Measurements from ENCODE around the gene ARFGEF2.
"Not testable (repeated sequence)": the region's sequence is repeated elsewhere in the genome, so short reads cannot be mapped to it uniquely, and the experiment has no call there.

ARFGEF2 gene

DNA sequence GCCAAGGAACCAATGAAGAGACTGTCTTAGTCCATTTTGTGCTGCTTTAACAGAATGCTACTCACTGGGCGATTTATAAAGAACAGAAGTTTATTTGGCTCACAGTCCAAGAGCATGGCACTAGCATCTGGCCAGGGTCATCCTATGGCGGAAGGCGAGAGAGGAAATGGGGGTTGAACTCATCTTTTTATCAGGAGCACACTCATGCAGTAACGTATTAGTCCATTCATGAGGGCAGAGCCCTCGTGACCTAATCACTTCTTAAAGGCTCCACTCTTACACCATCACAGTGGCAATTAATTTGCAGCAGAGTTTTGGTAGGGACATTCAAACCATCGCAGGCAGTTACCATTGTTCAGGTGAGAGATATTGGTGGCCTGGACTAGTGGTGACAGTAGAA, 8.5 kb downstream of the ARFGEF2 start:
- DNase-seq, result no peak

DNA sequence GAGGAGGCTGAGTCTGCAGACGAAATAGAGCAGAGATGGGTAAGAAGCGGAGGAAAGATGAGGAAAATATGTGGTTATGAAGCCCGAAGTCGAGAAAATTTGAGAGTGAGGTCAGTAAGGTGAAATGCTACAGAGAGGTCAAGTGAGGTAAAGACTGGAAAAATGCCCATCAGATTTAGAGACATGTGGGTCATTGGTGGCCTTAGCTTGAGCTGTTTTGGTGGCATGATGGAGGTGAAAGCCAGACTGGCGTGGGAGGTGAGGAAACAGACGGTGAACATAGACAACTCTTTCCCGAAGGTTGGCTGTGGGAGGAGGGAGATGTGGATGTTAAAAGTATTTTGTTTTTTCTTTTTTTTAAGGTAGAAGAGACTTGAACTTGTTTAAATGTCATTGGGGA, 9.4 kb downstream of the ARFGEF2 start:
- DNase-seq, result no peak

DNA sequence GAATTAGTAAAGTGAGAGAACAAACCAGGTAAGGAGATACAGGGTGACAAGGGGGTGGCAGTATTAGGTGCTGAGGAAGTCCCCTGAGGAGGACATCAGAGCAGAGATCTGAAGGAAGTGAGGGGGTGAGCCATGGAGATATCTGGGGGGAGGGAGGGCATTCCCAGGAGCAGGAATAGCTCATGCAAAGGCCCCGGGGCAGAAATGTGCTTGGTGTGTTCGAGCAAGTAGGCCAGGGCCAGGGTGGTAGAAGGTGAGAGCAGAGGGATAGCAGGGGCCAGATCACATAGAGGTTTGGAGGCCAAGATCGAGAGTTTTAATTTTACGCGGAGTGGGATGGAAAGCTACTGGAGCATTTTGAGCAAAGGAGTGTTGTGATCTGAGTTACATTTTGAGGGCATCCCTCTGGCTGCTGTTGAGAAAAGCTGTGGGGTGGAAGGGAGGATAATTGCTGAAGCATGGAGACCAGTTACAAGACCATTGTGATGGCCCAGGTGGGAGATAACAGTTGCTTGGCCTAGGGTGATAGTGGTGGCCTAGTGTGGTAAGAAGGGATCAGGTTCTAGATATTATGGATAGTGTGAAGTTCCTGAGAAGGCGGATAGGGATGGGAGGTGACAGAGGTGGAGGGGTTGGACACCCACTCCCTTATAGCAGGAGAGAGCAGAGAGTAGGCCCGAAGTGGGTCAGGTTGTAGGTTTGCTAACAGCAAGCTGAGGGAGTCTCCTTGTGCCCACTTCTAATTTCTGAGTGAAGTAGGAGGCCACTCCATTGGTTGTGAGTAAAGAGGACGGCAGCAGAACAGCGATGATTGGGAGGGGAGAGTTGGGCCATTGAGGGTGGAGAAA, 10.2 kb downstream of the ARFGEF2 start:
- no peak for DNase-seq

DNA sequence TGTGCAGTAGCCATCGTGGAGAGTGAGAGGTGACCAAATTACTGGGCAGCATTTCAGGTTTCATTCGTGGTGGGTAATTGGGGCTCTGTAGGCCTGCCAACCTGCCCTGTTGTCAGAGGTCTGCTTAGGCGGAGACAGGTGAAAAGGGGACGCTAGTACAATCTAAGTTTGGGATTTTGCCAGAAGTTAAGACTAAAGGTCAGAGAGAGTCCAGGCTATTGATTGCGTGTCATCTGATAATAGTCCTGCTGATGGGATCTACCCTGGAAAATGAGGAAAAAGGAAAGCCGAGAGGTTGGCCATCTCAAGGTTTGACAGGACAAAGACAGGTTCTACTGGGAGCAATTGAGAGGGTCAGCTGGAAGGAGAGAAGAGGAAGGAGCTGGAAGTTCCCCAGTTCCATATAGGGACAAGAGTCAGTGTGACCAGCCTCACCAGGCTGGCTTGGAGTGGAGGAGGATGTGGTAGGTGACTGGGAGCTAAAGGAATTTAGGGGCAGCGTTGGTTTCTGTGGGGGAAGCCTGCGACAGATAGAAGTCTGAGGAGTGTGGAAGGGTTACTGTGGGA, 10.9 kb downstream of the ARFGEF2 start:
- DNase-seq, result no peak

DNA sequence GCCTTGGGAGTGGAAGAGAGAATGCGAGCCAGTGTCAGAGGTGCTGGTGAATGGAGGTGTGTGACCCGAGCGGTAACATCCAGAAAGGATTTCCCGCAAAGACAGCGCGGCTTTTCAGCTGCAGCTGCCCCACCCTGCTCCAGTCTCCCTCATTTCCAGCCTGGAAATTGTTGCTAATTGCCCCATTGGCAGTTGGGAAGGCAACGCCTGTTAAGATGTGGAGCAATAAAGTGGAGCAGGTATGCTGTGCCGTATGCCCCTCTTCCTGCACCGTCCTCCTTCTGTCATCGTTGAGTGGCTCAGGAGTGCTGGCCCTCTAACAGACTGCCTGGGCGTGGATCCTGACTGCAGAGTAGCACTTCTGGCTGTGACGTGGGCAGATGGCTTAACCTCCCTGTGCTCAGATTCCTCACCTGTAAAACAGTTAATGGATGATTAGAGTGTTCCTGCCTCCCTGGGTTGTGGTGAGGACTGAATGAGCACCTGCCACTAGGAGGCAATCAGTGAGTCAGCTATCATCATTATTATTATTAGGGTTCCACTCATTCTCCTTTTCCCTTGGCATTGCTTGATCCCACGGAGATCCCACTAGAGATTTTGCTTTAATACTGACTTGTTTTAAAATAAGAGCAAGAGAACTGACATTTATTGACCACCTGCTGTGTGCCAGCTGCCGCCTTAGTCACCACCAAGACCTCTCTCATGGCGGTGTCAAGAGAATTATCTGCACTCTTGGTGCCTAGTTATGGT, 11.7 kb downstream of the ARFGEF2 start:
- no peak for DNase-seq

DNA sequence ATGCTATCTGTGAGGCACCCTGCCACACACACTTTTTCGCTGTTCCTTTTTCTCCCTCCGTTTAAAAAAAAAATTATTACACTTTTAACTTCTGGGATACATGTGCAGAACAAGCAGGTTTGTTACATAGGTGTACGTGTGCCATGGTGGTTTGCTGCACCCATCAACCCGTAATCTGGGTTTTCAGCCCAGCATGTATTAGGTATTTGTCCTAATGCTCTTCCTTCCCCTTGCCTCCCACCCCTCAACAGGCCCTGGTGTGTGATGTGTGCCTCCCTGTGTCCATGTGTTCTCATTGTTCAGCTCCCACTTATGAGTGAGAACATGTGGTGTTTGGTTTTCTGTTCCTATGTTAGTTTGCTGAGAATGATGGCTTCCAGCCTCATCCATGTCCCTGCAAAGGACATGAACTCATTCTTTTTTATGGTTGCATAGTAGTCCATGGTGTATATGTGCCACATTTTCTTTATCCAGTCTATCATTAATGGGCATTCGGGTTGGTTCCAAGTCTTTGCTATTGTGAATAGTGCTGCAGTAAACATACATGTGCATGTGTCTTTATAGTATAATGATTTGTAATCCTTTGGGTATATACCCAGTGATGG, 12.9 kb downstream of the ARFGEF2 start:
- not testable (repeated sequence) for DNase-seq

DNA sequence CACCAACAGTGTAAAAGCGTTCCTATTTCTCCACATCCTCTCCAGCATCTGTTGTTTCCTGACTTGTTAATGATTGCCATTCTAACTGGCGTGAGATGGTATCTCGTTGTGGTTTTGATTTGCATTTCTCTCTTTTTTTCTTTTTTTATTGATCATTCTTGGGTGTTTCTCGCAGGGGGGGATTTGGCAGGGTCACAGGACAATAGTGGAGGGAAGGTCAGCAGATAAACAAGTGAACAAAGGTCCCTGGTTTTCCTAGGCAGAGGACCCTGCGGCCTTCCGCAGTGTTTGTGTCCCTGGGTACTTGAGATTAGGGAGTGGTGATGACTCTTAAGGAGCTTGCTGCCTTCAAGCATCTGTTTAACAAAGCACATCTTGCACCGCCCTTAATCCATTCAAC, 13.5 kb downstream of the ARFGEF2 start:
- not testable (repeated sequence) for DNase-seq

DNA sequence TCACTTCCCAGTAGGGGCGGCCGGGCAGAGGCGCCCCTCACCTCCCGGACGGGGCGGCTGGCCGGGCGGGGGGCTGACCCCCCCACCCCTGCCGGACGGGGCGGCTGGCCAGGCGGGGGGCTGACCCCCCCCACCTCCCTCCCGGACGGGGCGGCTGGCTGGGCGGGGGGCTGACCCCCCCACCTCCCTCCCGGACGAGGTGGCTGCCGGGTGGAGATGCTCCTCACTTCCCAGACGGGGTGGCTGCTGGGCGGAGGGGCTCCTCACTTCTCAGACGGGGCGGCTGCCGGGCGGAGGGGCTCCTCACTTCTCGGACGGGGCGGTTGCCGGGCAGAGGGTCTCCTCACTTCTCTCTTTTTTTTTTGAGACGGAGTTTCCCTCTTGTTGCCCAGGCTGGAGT, 14.7 kb downstream of the ARFGEF2 start:
- not testable (repeated sequence) for DNase-seq

DNA sequence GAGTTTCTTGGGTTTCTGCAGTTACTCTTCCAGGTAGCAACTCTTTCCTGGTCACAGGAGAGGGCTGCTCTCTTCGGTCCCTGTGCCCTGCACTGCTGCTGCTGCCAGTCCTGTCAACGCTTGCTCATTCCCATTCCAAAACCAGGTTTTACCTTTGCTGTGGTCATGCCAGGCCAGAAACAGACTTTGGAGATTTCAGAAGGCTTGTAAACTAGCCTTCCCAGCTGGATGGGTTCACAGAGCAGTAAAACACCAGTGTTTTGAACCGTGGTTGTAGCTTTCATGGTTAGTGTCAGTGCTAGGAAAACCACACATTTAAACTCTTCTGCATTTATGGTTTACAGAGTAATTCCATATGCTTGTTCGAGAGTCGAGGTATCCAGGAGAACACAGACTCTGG, 16.2 kb downstream of the ARFGEF2 start:
- no peak for DNase-seq

DNA sequence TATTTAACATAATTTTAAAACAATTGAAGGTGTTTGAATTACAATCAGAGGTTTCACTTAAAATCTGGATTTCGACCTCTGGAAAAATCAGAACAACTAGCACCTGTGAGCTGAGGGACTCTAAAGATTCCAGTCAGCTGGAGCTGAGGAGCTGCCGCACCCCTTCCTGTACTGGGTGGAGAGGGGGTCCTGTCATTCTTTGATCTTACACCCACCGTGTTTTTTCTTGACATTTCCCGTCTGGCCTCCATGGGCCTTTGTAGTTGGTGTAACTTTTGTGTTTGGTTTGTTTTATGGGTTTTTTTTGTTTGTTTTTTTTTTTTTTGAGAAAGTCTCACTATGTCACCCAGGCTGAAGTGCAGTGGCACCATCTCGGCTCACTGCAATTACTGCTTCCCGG, 17.2 kb downstream of the ARFGEF2 start:
- DNase-seq, result no peak

DNA sequence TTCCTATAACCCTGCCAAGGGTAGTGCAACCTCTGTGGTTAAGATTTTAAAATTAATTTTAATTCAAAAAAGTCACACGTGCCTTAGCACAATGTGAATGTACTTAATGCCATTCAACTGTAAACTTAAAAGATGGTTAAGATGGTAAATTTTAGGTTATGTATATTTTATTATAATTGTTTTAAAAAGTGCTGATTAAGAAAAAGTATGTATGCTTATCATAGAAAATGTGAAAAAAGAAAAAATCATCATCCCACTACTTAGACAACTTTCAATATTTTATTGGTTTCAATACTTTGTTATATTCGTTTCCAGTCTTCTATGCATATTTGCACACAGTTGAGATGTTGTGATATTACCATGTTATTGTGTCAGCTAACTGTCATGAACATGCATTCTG, 18.7 kb downstream of the ARFGEF2 start:
- DNase-seq, result no peak

DNA sequence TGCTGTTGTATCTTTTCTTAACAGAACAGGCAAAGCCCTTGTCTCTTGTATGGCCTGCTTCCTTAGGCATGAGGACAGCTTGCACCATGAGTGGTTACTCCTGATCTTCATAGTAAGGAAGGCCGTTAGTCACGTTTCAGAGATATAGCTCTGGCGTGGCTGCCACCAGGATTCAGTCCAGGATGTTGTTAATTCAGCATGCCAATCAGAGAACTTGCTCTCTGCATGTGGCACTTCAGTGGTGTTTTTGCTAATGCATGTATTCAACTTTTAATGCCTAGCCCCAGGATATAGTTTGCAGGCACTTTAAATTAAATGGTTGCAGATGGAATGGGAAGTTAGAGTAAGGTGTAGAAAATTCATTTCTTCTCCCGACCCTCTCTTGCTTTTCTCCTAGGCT, 20.0 kb downstream of the ARFGEF2 start:
- no peak for DNase-seq

DNA sequence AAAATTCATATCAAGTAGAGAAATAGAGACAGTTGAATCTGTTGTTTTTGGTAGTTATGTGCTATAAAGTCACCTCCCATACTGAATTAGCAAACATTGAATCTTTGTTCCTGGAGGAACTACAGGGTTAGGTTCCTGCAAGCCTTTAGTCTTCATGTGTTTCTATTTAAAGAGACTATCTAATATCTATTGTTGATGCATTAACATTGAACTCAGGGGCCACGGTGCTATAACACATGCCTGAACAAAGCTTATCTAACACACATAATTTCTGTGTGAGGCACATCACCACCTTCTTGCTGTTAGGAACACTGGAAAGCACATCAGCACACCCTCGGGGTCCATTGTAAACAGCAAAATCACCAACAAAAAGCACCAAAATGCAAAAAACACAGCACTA, 21.2 kb downstream of the ARFGEF2 start:
- DNase-seq, result no peak

DNA sequence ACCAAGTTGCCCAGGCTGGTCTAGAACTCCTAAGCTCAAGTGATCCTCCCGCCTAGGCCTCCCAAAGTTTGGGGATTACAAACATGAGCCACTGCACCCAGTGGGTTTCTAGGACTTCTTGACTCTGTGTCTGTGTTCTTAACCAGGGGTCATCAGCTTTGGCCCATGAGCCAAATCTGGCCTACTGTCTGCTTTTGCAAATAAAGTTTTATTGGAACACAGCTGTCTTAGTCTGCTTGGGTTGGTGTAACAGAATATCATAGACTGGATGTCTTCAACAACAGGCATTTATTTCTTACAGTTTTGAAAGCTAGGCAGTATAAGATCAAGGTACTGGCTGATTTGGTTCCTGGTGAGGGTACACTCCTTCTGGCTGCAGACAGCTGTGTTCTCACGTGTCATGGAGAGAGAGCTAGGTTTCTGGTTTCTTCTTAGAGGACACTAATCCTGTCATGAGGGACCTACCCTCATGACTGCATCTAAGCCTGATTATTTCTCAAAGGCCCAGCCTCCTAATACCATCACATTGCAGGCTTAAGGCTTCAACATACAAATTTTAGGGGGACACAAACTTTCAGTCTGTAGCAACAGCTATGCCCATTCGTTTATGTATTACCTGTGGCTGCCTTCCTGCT, 23.3 kb downstream of the ARFGEF2 start:
- DNase-seq, result no peak

DNA sequence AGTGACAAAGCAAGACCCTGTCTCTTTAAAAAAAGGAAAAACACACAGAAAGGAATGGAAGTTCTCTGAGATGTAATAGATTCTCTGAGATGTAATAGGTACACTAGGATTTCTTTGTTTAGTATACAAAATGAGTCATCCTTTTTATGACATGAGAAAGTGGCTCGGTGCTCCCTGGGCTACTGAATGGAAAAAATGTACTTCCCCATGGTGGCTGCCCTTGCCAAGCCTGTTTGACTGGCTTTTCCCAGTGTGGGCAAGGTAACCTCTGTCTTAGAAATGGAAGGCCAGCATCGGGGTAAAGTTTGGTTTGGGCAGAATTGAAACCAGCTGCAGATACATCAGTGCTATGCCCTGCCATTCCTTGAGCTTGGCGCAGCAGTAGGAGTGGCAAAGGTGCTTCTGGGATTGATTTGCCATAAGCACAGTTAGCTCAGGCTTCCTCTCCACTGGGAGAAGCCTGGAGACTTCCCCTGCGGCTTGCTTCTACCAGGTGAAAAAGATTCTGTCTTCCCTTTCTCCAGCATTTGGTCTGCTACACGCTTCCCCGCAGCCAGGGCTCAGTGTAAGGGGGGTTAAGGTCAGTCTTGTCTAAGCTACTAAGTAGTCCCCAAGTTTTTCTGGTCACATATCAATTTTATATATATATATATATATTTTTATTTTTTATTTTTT, 24.5 kb downstream of the ARFGEF2 start:
- no peak for DNase-seq

DNA sequence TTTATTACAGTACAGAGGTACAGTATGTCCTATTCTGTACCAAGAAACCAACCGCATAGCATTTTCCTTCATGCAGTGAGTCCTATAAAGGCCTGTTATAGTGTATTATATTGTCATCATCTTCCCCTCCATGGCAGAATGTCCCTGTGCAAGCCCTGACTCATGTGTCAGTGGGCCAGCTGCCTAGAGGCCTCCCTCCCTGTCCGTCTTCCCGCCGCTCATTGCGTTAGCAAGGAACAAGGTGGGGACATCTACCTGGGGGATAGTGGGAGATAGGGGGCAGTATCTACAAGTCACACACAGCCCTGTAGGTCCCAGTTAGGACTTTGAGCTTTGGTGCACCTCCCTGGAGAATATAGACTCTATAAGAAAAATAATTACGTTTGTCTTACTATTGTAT, 27.1 kb downstream of the ARFGEF2 start:
- no peak for DNase-seq

DNA sequence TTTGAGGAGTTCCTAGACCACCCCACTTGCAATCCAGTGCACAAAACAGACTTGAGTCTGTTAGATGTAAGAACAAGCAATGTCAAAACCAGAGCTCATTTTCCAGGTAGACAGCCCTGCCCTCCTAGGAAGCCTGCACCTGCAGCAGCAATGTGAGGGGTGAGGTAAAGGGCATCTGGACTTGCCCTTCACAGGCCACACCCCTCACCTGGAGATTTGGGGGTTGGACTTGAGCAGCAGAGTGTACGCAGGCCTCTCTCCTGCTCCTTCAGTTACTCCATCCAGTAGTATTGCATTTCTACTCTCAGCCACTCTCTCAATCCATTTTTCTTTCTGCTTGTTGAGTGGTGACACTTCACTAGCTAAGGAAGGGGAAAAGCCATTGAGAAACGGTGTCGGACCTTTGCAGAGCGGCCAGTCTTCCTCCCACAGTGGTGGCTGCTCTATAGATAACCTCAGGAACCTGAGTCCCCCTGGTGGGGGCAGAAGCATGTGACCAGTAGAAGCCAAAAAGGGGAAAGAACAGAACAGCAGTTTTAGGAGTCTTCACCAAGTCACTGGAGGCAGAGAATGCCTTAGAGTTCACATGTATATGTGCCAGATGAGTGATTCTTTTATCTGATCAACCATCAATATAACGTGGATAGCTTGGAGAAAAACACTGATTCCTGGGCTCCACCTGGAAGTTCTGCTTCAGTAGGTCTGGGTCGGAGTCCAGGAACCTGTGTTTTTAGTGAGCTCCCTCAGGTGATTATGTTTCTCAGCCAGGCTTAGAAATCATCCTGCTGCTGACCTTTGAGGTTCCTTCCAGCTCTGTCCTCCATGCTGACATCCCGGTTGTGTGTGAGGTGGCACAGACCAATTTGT, 28.0 kb downstream of the ARFGEF2 start:
- DNase-seq, result no peak

DNA sequence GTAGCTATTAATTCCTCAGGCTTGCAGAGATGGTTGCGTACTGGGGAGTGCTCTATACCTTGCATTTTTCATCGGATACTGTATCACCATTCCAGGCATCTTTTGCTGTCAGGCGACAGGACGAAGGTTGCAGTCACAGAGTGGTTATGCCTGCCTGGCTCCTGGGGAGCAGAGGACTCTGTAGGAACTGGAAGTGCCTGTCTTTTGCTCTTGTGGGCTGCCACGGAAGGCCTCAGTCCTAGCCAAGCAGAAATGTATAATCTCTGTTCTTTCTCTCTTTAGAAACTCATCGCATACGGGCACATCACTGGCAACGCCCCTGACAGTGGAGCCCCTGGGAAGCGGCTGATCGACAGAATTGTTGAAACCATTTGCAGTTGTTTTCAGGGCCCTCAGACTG, 29.5 kb downstream of the ARFGEF2 start:
- DNase-seq, result no peak

DNA sequence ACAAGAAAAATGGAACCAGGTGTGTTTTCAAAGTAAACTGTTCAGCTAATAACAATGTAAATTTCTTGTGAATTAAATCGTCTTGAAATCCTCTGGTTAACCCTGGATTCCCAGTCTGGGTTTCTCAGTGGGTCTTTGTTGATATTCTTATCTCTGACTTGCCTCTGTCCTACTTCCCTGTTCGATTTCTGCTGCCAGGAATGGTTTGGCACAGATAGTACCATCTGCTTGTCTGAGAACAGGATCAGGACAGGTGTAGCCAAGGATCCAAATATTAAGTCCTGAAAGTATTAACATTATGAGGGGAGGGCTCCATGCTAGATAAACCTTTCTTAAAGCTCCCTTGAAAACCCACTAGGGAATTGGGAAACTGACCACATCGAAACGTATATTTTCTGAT, 30.1 kb downstream of the ARFGEF2 start:
- DNase-seq, result no peak

DNA sequence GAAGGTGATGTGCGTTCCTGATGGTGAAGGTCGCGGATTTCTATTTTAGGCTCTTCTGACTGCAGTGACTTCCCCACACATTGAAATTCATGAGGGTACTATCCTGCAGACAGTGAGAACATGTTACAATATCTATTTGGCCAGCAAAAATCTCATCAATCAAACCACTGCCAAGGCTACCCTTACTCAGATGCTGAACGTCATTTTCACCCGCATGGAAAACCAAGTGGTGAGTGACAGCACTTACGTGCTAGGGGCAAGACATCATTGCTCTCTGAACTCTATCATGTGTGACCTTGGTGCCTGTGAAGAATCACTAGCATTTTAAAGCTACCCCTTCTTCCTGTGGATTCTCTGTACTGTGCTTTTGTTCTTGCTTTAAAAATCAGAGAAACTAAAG, 31.1 kb downstream of the ARFGEF2 start:
- DNase-seq, result no peak

DNA sequence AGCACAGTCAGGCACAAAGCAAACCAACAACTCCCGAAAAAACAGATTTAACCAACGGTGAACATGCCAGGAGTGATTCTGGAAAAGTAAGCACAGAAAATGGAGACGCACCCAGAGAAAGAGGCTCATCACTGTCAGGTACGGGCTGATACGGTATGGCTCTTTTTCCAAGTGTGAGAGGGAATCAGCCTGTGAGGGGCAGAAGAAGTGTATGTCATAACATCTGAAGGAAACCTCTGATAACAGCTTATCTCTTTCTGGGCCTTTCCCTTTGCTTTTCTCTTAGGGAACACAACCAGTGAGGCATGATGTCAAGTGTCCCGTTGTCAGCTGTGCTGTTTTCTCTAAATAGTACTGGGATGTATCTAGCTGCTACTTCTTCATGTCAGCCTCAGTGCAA, 32.1 kb downstream of the ARFGEF2 start:
- DNase-seq, result no peak

DNA sequence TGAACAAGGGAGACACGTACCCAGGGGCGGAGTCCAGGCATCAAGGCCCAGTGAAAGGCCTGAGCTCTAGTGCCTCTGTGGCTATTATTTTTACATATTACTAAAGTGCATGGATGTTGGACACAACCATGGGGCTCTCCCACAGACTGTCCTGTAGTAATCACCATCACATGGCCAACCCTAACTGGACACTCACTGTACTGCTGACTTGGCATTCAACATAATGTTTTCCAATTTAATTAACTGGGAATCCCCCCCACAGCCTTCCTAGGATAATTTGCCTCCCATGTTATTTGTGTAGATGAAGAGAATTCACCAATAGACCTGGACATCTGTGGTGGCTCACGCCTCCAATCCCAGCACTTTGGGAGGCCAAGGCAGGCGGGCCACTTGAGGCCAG, 34.5 kb downstream of the ARFGEF2 start:
- DNase-seq, result no peak

Measured in NCI-H1436 (cell line).